Glomerular visceral epithelial cell (primary cell): ENCODE data around the gene ZNF556.

Source experiments
- DNase-seq: peaks from one replicate; pipeline ENCODE4 v3.0.0-alpha.2; 2016; ENCODE audit errors: extremely low spot score

ZNF556 gene

DNA sequence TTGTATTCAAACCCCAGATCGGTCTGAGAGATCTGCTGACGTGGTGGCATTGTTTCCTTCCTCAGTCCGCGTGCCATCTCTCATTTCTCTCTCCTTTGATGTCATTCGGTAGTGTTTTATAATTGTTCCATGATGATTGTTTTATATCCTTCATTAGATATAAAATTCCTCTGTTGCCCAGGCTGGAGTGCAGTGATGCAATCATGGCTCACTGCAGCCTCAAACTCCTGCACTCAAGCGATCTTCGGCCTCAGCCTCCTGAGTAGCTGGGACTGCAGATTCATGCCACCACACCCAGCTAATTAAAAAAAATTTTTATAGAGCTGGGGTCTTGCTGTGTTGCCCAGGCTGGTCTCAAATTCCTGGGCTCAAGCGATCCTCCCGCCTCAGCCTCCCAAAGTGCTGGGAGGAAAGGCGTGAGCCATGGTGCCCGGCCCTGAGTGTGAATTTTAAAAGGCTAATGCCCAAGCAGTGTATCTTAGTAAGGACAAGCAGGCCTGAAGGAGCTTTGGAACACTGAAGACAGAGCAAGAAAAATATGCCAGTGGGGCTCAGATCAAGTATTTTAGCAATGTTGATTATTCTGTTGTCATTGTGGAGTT, 38.9 kb downstream of the ZNF556 start:
- no peak for DNase-seq

DNA sequence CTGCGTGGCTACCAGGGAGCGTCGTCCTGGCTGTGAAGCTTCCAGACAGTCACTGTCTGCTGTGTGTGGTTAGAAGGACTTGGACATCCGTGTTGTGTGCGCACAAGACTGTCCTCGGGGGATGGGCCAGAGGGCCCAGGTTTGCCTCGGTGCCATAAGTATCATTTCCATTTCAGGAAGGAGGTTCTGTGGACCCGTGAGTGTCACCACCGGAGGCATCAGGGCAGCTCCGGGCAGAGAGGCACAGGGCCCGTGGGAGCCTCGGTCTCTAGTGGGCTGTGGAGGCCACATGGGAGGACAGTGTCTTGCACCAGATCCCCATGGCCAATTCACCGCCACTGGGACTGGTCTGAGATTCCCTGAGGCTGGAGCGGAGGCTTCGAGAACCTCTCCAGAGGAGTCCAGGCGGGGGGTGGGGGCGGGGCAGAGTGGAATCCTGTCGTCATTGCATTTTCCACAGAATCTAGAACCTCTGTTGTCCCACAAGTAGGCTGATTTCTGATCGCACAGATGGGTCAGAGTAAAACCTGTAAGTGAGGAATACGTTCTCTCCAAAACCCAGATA, 39.6 kb downstream of the ZNF556 start:
- DNase-seq, result no peak

DNA sequence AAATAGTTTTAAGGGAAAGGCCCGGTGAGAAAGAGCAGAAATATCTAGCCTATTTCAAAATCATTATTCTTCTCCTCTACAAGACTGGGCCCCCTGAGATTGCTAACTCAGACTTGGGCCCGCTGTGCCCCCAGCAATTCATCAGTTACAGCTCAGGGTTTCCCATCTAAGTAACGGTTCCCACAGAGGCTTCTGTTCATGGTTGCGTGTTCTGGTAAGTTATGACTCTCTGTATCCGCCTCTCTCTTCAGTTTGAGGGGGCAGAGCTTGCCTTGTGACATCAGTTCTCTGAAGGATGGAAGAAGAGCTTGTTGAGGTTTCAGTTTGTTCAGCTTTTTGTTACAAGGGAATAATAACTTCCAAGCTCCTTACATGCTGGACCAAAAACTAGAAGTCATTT, 45.2 kb downstream of the ZNF556 start:
- no peak for DNase-seq

DNA sequence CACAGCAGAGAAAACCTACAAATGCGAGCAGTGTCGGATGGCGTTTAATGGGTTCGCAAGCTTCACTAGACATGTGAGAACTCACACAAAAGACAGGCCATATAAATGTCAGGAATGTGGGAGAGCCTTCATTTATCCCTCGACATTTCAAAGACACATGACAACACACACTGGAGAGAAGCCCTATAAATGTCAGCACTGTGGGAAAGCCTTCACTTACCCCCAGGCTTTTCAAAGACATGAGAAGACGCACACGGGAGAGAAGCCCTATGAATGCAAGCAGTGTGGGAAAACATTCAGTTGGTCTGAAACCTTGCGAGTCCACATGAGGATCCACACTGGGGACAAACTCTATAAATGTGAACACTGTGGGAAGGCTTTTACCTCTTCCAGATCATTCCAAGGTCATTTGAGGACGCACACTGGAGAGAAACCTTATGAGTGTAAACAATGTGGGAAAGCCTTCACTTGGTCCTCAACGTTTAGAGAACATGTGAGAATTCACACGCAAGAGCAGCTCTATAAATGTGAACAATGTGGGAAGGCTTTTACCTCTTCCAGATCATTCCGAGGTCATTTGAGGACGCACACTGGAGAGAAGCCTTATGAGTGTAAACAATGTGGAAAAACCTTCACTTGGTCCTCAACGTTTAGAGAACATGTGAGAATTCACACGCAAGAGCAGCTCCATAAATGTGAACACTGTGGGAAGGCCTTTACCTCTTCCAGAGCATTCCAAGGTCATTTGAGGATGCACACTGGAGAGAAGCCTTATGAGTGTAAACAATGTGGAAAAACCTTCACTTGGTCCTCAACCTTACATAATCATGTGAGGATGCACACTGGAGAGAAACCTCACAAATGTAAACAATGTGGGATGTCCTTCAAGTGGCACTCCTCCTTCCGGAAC, 50.4 kb downstream of the ZNF556 start:
- no peak for DNase-seq

DNA sequence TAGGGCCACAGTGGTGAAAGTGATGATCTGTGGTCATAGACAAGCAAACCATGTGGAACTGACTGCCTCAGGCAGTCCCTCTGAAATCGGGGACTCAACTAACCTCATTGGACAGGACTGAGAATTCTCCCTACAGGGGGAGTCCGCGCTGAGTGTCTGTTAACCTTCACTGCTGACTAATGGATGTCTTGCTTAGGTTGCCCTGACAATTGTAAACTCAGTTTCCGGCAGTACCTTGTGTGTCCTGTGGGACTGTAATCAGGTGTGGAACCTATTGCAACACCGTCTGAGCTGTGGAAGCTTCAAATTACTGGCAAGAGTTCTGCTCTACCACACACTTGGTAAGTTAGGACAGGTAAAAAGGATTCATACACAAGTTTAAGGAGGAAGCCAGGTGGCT, 55.9 kb downstream of the ZNF556 start:
- peak; percentile 15 for DNase-seq

DNA sequence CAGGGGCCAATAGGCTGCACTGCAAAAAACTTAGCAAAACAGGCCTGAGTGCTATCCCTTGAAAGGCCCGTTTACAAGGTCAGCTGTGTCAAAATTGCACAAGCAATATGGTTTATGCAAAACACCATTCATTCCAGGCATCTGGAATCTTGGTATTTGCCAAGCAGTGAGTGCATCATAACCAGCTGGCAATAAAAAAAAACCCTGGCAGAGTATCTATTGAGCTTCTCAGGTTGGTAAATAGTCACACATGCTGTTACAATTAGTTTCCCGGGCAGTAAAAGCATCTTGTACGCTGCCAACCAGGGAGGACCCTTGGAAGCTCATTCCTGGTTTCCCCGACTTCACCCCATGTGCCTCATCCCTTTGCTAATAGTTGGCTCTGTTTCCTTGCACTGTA, 56.4 kb downstream of the ZNF556 start:
- no peak for DNase-seq

DNA sequence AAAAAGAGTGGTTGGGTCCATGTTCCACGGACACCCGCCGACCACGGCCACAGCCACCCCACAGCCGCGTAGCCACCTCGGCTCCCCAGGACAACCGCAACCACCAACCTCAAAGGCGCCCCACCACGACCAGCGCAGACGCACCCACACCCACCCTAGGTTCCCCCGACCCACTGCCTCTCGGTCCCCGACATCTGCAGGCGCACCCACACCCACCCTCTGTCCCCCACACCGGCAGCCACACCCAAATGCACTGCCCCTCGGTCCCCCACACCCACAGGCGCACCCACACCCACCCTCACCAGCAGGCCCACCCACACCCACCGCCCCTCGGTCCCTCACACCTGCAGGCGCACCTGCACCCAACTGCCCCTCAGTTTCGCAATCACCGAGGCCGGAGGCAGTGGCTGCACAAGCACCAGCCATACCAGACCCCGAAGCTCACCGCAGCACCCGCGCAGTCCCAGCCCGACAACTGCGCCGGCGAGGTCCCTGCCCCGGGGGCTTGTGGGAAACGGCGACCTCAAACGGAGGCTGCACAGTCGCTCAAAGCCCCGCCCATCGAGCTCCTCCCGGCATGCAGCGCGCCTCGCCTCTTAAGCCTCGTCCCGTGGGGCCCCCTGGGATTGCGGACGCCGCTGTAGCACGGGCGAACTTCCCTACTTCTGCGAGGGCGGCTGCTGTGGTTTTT, 59.4 kb downstream of the ZNF556 start:
- DNase-seq, result no peak

DNA sequence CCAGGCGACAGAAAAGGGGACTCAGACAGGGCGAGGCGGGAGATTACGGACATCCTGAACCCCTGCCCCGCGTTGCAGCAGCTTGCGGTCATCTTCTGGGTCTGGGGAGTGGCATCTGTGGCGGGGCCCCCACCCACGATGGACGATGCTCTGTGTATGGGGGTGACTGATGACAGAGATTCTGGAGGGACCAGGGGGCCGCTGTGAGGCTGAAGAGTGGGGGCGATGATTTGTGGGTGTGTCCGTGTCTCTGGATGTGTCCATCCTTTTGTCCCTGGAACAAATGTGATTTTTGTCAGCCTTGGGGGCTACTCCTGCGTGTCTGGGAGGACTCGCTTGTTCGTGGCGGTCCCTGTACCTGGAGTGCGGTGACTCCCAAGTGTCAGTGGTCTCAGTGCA, 59.9 kb downstream of the ZNF556 start:
- no peak for DNase-seq
